SK-N-SH treated with all-trans-retinoic acid at 6 μM for 48 hours (cell line): ENCODE measurements around the gene LYRM4.
A peak's percentile ranks its signal among the peaks of the same experiment; 100 is the strongest.

Experiments used
- ATAC-seq: fragments of 200-7000 bp; cut with Tn5 transposase; 3 replicates; pipeline ENCODE4 v1.9.1; 2020; ENCODE audit warnings: mild to moderate bottlenecking, moderate library complexity
- ARNTL ChIP-seq: fragments of 450-650 bp; formaldehyde crosslinking; IDR thresholded peaks from 2 replicates; pipeline ENCODE4 v1.5.0; 2020; ENCODE audit warnings: low read depth, mild to moderate bottlenecking, moderate library complexity, borderline replicate concordance
- BACH2 ChIP-seq: fragments of 250-450 bp; sonication (Bioruptor Pico); IDR thresholded peaks from 2 replicates; pipeline ENCODE4 v1.9.0; 2021; ENCODE audit warnings: mild to moderate bottlenecking, borderline replicate concordance
- CREB5 ChIP-seq: fragments of 250-450 bp; sonication (Bioruptor Pico); IDR thresholded peaks from 2 replicates; pipeline ENCODE4 v1.5.1; 2020; ENCODE audit warnings: low read depth, mild to moderate bottlenecking, moderate library complexity
- CSRNP3 ChIP-seq: fragments of 250-450 bp; sonication (Bioruptor Pico); IDR thresholded peaks from 2 replicates; pipeline ENCODE4 v1.5.1; 2021; ENCODE audit warnings: mild to moderate bottlenecking, moderate library complexity
- ESRRG ChIP-seq: fragments of 250-450 bp; sonication (Bioruptor Pico); IDR thresholded peaks from 2 replicates; pipeline ENCODE4 v1.6.1; 2021; ENCODE audit warnings: mild to moderate bottlenecking
- ISL1 ChIP-seq: fragments of 250-450 bp; sonication (Bioruptor Pico); IDR thresholded peaks from 2 replicates; pipeline ENCODE4 v2.1.2; 2022; ENCODE audit warnings: mild to moderate bottlenecking, moderate library complexity
- OSR1 ChIP-seq: fragments of 250-450 bp; sonication (Bioruptor Pico); IDR thresholded peaks from 2 replicates; pipeline ENCODE4 v1.8.0; 2022; ENCODE audit warnings: moderate library complexity, mild to moderate bottlenecking, inconsistent platforms
- PATZ1 ChIP-seq: fragments of 250-450 bp; sonication (Bioruptor Pico); IDR thresholded peaks from 2 replicates; pipeline ENCODE4 v1.8.0; 2020; ENCODE audit warnings: mild to moderate bottlenecking, moderate library complexity, borderline replicate concordance
- POU6F1 ChIP-seq: fragments of 250-450 bp; sonication (Bioruptor Pico); IDR thresholded peaks from 2 replicates; pipeline ENCODE4 v1.8.0; 2021; ENCODE audit warnings: low read depth, mild to moderate bottlenecking, moderate library complexity, borderline replicate concordance
- TOX ChIP-seq: fragments of 250-450 bp; sonication (Bioruptor Pico); IDR thresholded peaks from 2 replicates; pipeline ENCODE4 v1.8.0; 2021; ENCODE audit warnings: mild to moderate bottlenecking, moderate library complexity, borderline replicate concordance
- TSHZ2 ChIP-seq: fragments of 250-450 bp; sonication (Bioruptor Pico); IDR thresholded peaks from 2 replicates; pipeline ENCODE4 v1.5.0; 2020; ENCODE audit warnings: mild to moderate bottlenecking, moderate library complexity
- ZC3H10 ChIP-seq: fragments of 250-450 bp; sonication (Bioruptor Pico); IDR thresholded peaks from 2 replicates; pipeline ENCODE4 v1.5.1; 2021; ENCODE audit warnings: mild to moderate bottlenecking, moderate library complexity
- ZFP3 ChIP-seq: fragments of 250-450 bp; sonication (Bioruptor Pico); IDR thresholded peaks from 2 replicates; pipeline ENCODE4 v1.5.0; 2020; ENCODE audit warnings: mild to moderate bottlenecking, moderate library complexity
- ZFP30 ChIP-seq: fragments of 450-650 bp; formaldehyde crosslinking; IDR thresholded peaks from 2 replicates; pipeline ENCODE4 v1.5.0; 2022; ENCODE audit warnings: mild to moderate bottlenecking, moderate library complexity
- ZNF565 ChIP-seq: fragments of 450-650 bp; formaldehyde crosslinking; conservative IDR thresholded peaks from 2 replicates; pipeline ENCODE4 v1.5.0; 2020; ENCODE audit warnings: low read depth, mild to moderate bottlenecking, moderate library complexity
- ZNF70 ChIP-seq: fragments of 450-650 bp; formaldehyde crosslinking; IDR thresholded peaks from 2 replicates; pipeline ENCODE4 v1.5.0; 2020; ENCODE audit warnings: mild to moderate bottlenecking, moderate library complexity

LYRM4 gene

GRCh38 chr6:5086294-5086890, 174.4 kb downstream of the LYRM4 start:
- no peak for TF ChIP-seq ARNTL
- no peak for TF ChIP-seq TOX (CRISPR knock-in tag)
- no peak for TF ChIP-seq CSRNP3 (CRISPR knock-in tag)
- no peak for TF ChIP-seq OSR1 (CRISPR knock-in tag)
- TF ChIP-seq ZFP3 = no peak
- no peak for TF ChIP-seq ZC3H10 (CRISPR knock-in tag)
- no peak for TF ChIP-seq ZNF565
- TF ChIP-seq ZFP30 = no peak
- no peak for TF ChIP-seq CREB5 (CRISPR knock-in tag)
- TF ChIP-seq ESRRG (CRISPR knock-in tag) = no peak
- TF ChIP-seq BACH2 (CRISPR knock-in tag) = no peak
- TF ChIP-seq, all 23 proteins: peak for 0
- ATAC-seq = no peak

- ATAC-seq = peak; percentile 67
- TF ChIP-seq ZFP3 (no peak), PATZ1 (CRISPR knock-in tag) (no peak), ZFP30 (no peak), ISL1 (CRISPR knock-in tag) (no peak)
Measured at GRCh38 chr6:5085648-5086293, 175.0 kb downstream of the LYRM4 start.

- TF ChIP-seq CREB5 (CRISPR knock-in tag) (no peak), POU6F1 (CRISPR knock-in tag) (no peak), TSHZ2 (CRISPR knock-in tag) (no peak), ZNF70 (CRISPR knock-in tag) (no peak)
- peak; percentile 90 for ATAC-seq
Measured at GRCh38 chr6:5084781-5085647, 175.7 kb downstream of the LYRM4 start, which contains the start of gene PPP1R3G. Gene PPP1R3G (plus strand): TSS chr6:5085341. CDS start chr6:5085486, 145 bp downstream.
